Lung (tissue), 12 donors: ENCODE data around the gene ZFR2. TPM values are rescaled to one million over a fixed set of nuclear protein-coding genes. Genes with fewer than 3 reads are reported as not detected.

Experiments
- ATAC-seq: fragments of 200-7000 bp; cut with Tn5 transposase; one replicate; pipeline ENCODE4 v1.9.1; 2020; ENCODE audit warnings: moderate number of reproducible peaks; ENCODE audit not compliant: insufficient read depth, low FRiP score
- DNase-seq, 3 donors: peaks; one replicate each; pipeline ENCODE4 v3.0.0-alpha.2; 2013 to 2017
- H3K27ac ChIP-seq, 2 donors: one replicate each; pipeline ENCODE4 v1.5.1; 2013; ENCODE audit warnings: mild to moderate bottlenecking in 2 of 2, moderate library complexity in 2 of 2, control low read depth in 1 of 2, inconsistent platforms in 1 of 2, low read depth in 1 of 2, low read length in 1 of 2
- H3K27me3 ChIP-seq, 3 donors: one replicate each; pipeline ENCODE4 v1.5.1; 2013; ENCODE audit warnings: low read length in 2 of 3; ENCODE audit not compliant: control insufficient read depth in 3 of 3, insufficient read depth in 3 of 3
- H3K36me3 ChIP-seq, 4 donors: one replicate each; pipeline ENCODE4 v1.5.1; 2013; ENCODE audit warnings: low read length in 4 of 4, mild to moderate bottlenecking in 1 of 4, moderate library complexity in 1 of 4; ENCODE audit not compliant: control insufficient read depth in 4 of 4, insufficient read depth in 4 of 4
- H3K4me1 ChIP-seq, 5 donors: one replicate each; pipeline ENCODE4 v1.5.1; 2013; ENCODE audit warnings: low read length in 5 of 5, mild to moderate bottlenecking in 2 of 5, moderate library complexity in 1 of 5; ENCODE audit not compliant: control insufficient read depth in 5 of 5, insufficient read depth in 5 of 5
- H3K4me3 ChIP-seq: one replicate; pipeline ENCODE4 v1.5.1; 2013; ENCODE audit warnings: mild to moderate bottlenecking, control low read depth, moderate library complexity
- H3K9ac ChIP-seq, 2 donors: one replicate each; pipeline ENCODE4 v1.5.1; 2013; ENCODE audit warnings: low read length in 2 of 2, control low read depth in 1 of 2; ENCODE audit not compliant: insufficient read depth in 1 of 2
- H3K9me3 ChIP-seq, 4 donors: one replicate each; pipeline ENCODE4 v1.5.1; 2013; ENCODE audit warnings: low read length in 3 of 4, mild to moderate bottlenecking in 1 of 4, moderate library complexity in 1 of 4; ENCODE audit not compliant: control insufficient read depth in 4 of 4, insufficient read depth in 3 of 4
- CTCF ChIP-seq: IDR thresholded peaks from 2 replicates; pipeline ENCODE4 v1.5.1; 2012; ENCODE audit warnings: mild to moderate bottlenecking; ENCODE audit errors: control extremely low read depth, extremely low read depth
- WGBS, 2 donors: extraction: QIAGEN DNeasy Blood & Tissue Kit; methylation state at CpG; one replicate each; pipeline ENCODE4 v1.1.7; 2013; 5-methylcytosine and 5-hydroxymethylcytosine counted together
- polyA plus RNA-seq, 2 donors: library from polyadenylated mRNA; stranded (reverse); fragments of 200-250 nt; gene quantifications; one replicate each; pipeline ENCODE4 v1.2.1, GENCODE V29; 2013
- total RNA-seq, 2 donors: library from RNA; depleted of rRNA in 1 of 2; stranded (reverse); fragments of >200 nt in 1 of 2; gene quantifications; one replicate each; pipeline ENCODE4 v1.2.1, GENCODE V29; 2014 to 2021
- donor health status: control.
- donor health status: control.
- donor health status: Bipolar disorder and iron deficiency.
- donor health status: healthy.
- donor health status: DM: yes; HTN: yes; CAD: no.

Gene ZFR2
- total and polyA plus RNA-seq, 4 donors, result 0.05 to 0.34 (median 0.19) TPM

- WGBS, 2 donors, result 89% methylated on average over 35 of the region's 35 CpGs
- Histone ChIP-seq H3K4me3 (no peak overlapping the region), H3K27ac (no peak overlapping the region), H3K9ac (no peak overlapping the region), H3K4me1 (peaks cover 0 to 2% (median 0%) of the 10 kb centered on the region in 5 donors), H3K27me3 (peaks cover 0 to 5% (median 3%) of the 10 kb centered on the region in 3 donors), H3K36me3 (no peaks in the 10 kb centered on the region), H3K9me3 (peaks cover 0 to 5% (median 0%) of the 10 kb centered on the region in 4 donors)
- no peak for ATAC-seq
- no peak for TF ChIP-seq CTCF
- no peak for DNase-seq
These were observed 34.3 kb downstream of the ZFR2 start for GRCh38 chr19:3834349-3835054.

GRCh38 chr19:3833578-3834348 is 35.1 kb downstream of the ZFR2 start:
- no peak for TF ChIP-seq CTCF

GRCh38 chr19:3832001-3832400 is 36.8 kb downstream of the ZFR2 start:
- H3K36me3 ChIP-seq, result no peaks in the 10 kb centered on the region
- TF ChIP-seq CTCF, result no peak
- DNase-seq (no peak), ATAC-seq (no peak)
- H3K9ac ChIP-seq, result no peak overlapping the region
- no peak overlapping the region for H3K27ac ChIP-seq
- H3K4me3 ChIP-seq, result no peak overlapping the region
- H3K27me3 ChIP-seq, result peaks cover 0 to 5% (median 3%) of the 10 kb centered on the region in 3 donors
- peaks cover 0 to 3% (median 0%) of the 10 kb centered on the region in 4 donors for H3K9me3 ChIP-seq
- H3K4me1 ChIP-seq, result peaks cover 0 to 2% (median 0%) of the 10 kb centered on the region in 5 donors
- WGBS, 2 donors, result 91% methylated on average over 6 of the region's 6 CpGs

More at GRCh38 chr19:3833578-3834348, 35.1 kb downstream of the ZFR2 start:
- WGBS, 2 donors, result 65 to 66% methylated on average over 34 of the region's 34 CpGs
- ATAC-seq (no peak), DNase-seq (no peak)
- Histone ChIP-seq H3K36me3 (no peaks in the 10 kb centered on the region), H3K4me1 (peaks cover 0 to 2% (median 0%) of the 10 kb centered on the region in 5 donors), H3K27me3 (peaks cover 0 to 5% (median 3%) of the 10 kb centered on the region in 3 donors), H3K9ac (no peak overlapping the region), H3K27ac (no peak overlapping the region), H3K4me3 (no peak overlapping the region), H3K9me3 (peaks cover 0 to 5% (median 0%) of the 10 kb centered on the region in 4 donors)
